Measurements from ENCODE around the gene DNAAF2. TPM values are rescaled to one million over a fixed set of nuclear protein-coding genes. Genes with fewer than 3 reads are reported as not detected.

DNAAF2 gene
- total and polyA plus RNA-seq, 2 of the 13 experiments (the other 11 are each of a cell fraction or from before 2014, with no cell fraction given): 6.1 to 13.6 TPM

GRCh38 chr14:49598189-49598484, 36.9 kb downstream of the DNAAF2 start (continued):
- TF ChIP-seq ZNF547 (CRISPR knock-in tag; IDR thresholded peaks at IDR 0.05) (no peak), NFIC (IDR thresholded peaks at IDR 0.05; ENCODE audit: low read length) (0 out of 2 replicates have a peak, but pooled peaks have one; percentile 48), ZNF747 (CRISPR knock-in tag; IDR thresholded peaks at IDR 0.05; ENCODE audit: borderline replicate concordance) (0 out of 2 replicates have a peak, but pooled peaks have one; percentile 32)

- BruUV-seq (replicated peaks): no TSS peak
- POLR2A ChIA-PET: interaction anchor here (2.1 to 5.7 kb wide), 3 partner anchors 9 to 40 kb away, joined by 7 to 97 read pairs (median 28); partner anchors contain the start of genes DNAAF2, MGAT2, RPL36AL and RPS29
- H3K27ac ChIP-seq (ENCODE audit: extremely low read length, insufficient read depth, low read length): peak overlapping the region; percentile 97
- H4K20me1 ChIP-seq (ENCODE audit: insufficient read depth, low read length): no peaks in the 10 kb centered on the region
- no peaks in the 10 kb centered on the region for H3K36me3 ChIP-seq (replicated peaks in 1 of 2; ENCODE audit: control insufficient read depth in 1 of 2, insufficient read depth in 2 of 2, low read length in 2 of 2)
- ATAC-seq: peak; percentile 22
- no peaks in the 10 kb centered on the region for H3K9me3 ChIP-seq (ENCODE audit: low read length)
- H3K9ac ChIP-seq (ENCODE audit: insufficient read depth, low read depth, low read length): 0 out of 2 replicates have a peak overlapping the region, but pooled peaks have one; percentile 40
- intact Hi-C loops (cut with micrococcal nuclease; ENCODE audit: unreplicated experiment): loop anchor here (1.0 kb wide), 1 partner anchor 8 kb away; the partner anchor contains the start of gene RPS29
- H3K27me3 ChIP-seq (ENCODE audit: control insufficient read depth in 1 of 2, insufficient read depth in 2 of 2, low read length in 2 of 2): no peaks in the 10 kb centered on the region; a peak in 1 of 5 replicates
- peak; percentile 60 for FAIRE-seq
- peak overlapping the region in 1 of 3 experiments; percentile 34; a peak in 1 of 6 replicates for H3K4me3 ChIP-seq (replicated peaks in 1 of 3; ENCODE audit: insufficient read depth in 1 of 3, low read depth in 2 of 3, low read length in 3 of 3)
- peak overlapping the region; percentile 65 for H3K4me2 ChIP-seq (ENCODE audit: low read depth, low read length)
- 2% methylated on average over 4 of the region's 4 CpGs for WGBS (ENCODE audit: low lambda C conversion rate)
- CTCF ChIA-PET (ENCODE audit: low intra/inter-chr PET ratio, low total read pairs): interaction anchor here (2.5 kb wide), 1 partner anchor 8 kb away, joined by 10 read pairs; the partner anchor contains the start of gene RPS29
- in situ Hi-C loops (cut with HindIII; ENCODE audit: extremely low pct_ligation_motif_present, low pct_unique_long_range_greater_than_20kb): no loop called here
- peak overlapping the region; percentile 20 for H2AFZ ChIP-seq (ENCODE audit: low read length)
- no peak for DNase-seq (ENCODE audit: low spot score)
- H3K4me1 ChIP-seq (ENCODE audit: insufficient read depth, low read length): peaks cover 50% of the 10 kb centered on the region
- TF ChIP-seq ZMYM4 (CRISPR knock-in tag; IDR thresholded peaks at IDR 0.05): 0 out of 2 replicates have a peak, but pooled peaks have one; percentile 20
- TF ChIP-seq, protein P1, sequence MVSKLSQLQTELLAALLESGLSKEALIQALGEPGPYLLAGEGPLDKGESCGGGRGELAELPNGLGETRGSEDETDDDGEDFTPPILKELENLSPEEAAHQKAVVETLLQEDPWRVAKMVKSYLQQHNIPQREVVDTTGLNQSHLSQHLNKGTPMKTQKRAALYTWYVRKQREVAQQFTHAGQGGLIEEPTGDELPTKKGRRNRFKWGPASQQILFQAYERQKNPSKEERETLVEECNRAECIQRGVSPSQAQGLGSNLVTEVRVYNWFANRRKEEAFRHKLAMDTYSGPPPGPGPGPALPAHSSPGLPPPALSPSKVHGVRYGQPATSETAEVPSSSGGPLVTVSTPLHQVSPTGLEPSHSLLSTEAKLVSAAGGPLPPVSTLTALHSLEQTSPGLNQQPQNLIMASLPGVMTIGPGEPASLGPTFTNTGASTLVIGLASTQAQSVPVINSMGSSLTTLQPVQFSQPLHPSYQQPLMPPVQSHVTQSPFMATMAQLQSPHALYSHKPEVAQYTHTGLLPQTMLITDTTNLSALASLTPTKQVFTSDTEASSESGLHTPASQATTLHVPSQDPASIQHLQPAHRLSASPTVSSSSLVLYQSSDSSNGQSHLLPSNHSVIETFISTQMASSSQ (IDR thresholded peaks at IDR 0.05; ENCODE audit: low read depth): no peak
- TF ChIP-seq, protein P1 (CRISPR knock-in tag; IDR thresholded peaks at IDR 0.05; ENCODE audit: borderline replicate concordance): no peak
- peak; percentile 63 for TF ChIP-seq NFYC (CRISPR knock-in tag; IDR thresholded peaks at IDR 0.05)
- TF ChIP-seq, protein P2, sequence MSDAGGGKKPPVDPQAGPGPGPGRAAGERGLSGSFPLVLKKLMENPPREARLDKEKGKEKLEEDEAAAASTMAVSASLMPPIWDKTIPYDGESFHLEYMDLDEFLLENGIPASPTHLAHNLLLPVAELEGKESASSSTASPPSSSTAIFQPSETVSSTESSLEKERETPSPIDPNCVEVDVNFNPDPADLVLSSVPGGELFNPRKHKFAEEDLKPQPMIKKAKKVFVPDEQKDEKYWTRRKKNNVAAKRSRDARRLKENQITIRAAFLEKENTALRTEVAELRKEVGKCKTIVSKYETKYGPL (CRISPR knock-in tag; IDR thresholded peaks at IDR 0.05): no peak
- TF ChIP-seq NFYB (CRISPR knock-in tag; IDR thresholded peaks at IDR 0.05): peak; percentile 57
- TF ChIP-seq RFX5 (IDR thresholded peaks at IDR 0.05; ENCODE audit: low read depth, low read length): peak; percentile 92
- TF ChIP-seq RFXAP (CRISPR knock-in tag; IDR thresholded peaks at IDR 0.05; ENCODE audit: borderline replicate concordance): peak; percentile 98
- TF ChIP-seq CREB1 (IDR thresholded peaks at IDR 0.05): no peak
- 0 out of 2 replicates have a peak, but pooled peaks have one; percentile 11 for TF ChIP-seq CREB1 (CRISPR knock-in tag; IDR thresholded peaks at IDR 0.05)
- no peak for TF ChIP-seq ZKSCAN5 (CRISPR knock-in tag; IDR thresholded peaks at IDR 0.05)
- 0 out of 2 replicates have a peak, but pooled peaks have one; percentile 17 for TF ChIP-seq PPARG (CRISPR knock-in tag; conservative IDR thresholded peaks at IDR 0.05)
- no peak for TF ChIP-seq SOX5 (CRISPR knock-in tag; IDR thresholded peaks at IDR 0.05; ENCODE audit: borderline replicate concordance)
- TF ChIP-seq ZNF652 (CRISPR knock-in tag; IDR thresholded peaks at IDR 0.05; ENCODE audit: borderline replicate concordance, low read depth): peak; percentile 70; the same call in 1 of the 2 replicates
- H3K79me2 ChIP-seq (ENCODE audit: insufficient read depth, low read length): peaks cover 13% of the 10 kb centered on the region
These were observed 40.5 kb downstream of the DNAAF2 start for GRCh38 chr14:49594347-49595091.
